22Rv1 (cell line): Measurements from ENCODE around the gene ATP10A.

Source experiments
- CTCF ChIP-seq: fragments of 450-650 bp; IDR thresholded peaks from 2 replicates; pipeline ENCODE4 v1.5.1; 2017; ENCODE audit warnings: mild to moderate bottlenecking
- ZFX ChIP-seq: fragments of 450-650 bp; IDR thresholded peaks from 2 replicates; pipeline ENCODE4 v1.6.1; 2017; ENCODE audit warnings: antibody characterized with exemption, borderline replicate concordance

GRCh38 chr15:25710184-25710583 lies 152.9 kb downstream of the ATP10A start:
- TF ChIP-seq CTCF = peak; percentile 86
- no peak for TF ChIP-seq ZFX
